ENCODE data around the gene HMCN2. TPM values are rescaled to one million over a fixed set of nuclear protein-coding genes. Genes with fewer than 3 reads are reported as not detected.

HMCN2 gene
- total RNA-seq, 1 donor from 2014 or later, result 7.3 TPM

DNA sequence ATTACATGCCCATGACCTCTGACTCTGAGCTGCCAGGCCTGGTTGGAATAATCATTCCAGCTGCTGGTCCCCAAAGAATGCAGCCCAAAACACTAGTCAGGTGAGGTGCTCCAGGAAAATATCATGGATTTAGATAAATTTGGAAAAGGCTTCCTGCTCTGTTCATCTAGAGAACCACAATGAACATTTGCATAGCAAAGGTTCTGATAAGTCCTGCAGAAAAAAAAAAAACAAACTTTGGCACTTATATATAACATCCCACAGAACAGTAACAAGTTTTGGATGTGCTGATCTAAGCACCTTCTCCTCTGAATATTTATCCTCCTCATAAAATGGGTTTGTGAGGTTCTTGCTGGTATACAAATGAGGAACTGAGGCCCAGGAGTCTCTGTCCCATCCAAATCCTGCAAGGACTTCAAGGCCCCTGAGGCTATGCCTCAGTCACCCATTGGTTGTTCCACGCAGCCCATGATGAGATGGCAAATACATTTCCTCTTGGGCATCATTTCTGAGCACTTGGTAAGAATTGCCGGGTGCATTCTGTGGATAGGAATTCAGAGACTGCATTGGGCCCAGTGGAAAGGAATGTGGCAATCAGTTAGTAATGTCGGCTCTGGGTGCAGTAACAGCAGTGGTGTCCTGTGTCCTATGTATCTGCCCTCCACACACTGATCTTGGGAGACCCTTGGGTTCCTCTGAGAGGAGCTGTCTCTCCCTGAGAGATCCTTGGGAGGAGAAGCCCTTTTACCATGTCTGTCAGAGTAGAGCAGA is 105.8 kb downstream of the HMCN2 start:
- ATAC-seq (no peak), DNase-seq (no peak)

DNA sequence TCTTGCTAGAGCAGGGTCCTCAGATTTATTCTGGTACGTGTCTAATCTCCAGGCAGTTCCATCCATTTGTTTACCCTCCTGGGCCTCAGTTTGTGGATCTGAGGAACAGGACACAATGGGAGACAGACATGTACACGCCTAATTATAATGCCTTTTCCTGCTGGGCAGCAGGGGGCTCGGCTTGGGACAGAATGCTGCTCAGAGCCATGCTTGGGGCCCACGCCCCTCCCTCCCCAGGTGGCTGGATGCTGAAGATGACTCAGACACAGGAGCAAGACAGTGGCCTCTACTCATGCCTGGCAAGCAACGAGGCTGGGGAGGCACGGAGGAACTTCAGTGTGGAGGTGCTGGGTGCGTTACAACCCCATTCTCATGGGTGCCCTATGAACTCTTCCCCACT is 106.5 kb downstream of the HMCN2 start:
- ATAC-seq (no peak), DNase-seq (no peak)
- intact Hi-C loops (cut with micrococcal nuclease), result no loop called here

More for the DNA sequence above, 105.8 kb downstream of the HMCN2 start:
- intact Hi-C loops (cut with micrococcal nuclease), result no loop called here

DNA sequence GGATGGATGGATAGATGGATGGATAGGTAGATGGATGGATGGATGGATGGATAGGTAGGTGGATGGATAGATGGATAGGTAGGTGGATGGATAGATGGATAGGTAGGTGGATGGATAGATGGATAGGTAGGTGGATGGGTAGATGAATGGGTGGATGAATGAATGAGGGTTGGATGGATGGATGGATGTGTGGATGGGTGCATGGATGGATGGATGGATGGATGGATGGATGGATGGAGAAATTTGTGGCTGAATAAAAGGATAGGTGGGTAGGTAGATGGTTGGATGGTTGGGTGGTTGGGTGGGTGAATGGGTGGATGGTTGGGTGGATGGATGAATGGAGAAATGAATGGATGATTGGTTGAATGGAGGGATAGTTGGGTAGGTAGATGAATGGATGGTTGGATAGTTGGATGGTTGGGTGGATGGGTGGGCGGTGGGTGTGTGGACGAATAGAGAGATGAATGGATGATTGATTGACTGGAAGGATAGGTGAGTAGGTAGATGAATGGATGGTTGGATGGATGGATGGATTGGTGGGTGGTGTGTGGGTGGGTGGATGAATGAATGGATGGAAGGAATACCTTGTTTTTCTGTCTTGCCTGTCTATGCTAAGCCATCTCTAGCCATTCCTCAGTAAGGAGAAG is 108.2 kb downstream of the HMCN2 start:
- no peak for DNase-seq
- intact Hi-C loops (cut with micrococcal nuclease), result no loop called here
- ATAC-seq, result no peak

DNA sequence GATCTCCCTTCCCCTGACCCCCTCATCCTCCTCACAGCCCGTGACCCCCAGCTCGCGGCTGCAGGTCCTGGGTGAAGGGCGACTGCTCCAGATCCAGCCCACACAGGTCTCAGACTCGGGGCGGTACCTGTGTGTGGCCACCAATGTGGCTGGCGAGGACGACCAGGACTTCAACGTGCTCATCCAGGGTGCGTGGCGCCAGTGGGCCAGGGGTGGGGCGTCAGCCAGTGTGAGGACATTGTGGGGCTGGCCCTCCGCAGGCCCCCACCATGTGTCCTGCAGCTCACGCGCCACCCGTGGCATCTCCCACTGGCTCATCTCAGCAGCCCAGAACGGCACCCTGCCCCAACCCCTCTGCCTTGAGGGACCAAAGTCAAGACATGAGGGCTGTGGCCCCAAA is 112.1 kb downstream of the HMCN2 start:
- no peak for DNase-seq
- intact Hi-C loops (cut with micrococcal nuclease), result no loop called here
- ATAC-seq, result no peak

DNA sequence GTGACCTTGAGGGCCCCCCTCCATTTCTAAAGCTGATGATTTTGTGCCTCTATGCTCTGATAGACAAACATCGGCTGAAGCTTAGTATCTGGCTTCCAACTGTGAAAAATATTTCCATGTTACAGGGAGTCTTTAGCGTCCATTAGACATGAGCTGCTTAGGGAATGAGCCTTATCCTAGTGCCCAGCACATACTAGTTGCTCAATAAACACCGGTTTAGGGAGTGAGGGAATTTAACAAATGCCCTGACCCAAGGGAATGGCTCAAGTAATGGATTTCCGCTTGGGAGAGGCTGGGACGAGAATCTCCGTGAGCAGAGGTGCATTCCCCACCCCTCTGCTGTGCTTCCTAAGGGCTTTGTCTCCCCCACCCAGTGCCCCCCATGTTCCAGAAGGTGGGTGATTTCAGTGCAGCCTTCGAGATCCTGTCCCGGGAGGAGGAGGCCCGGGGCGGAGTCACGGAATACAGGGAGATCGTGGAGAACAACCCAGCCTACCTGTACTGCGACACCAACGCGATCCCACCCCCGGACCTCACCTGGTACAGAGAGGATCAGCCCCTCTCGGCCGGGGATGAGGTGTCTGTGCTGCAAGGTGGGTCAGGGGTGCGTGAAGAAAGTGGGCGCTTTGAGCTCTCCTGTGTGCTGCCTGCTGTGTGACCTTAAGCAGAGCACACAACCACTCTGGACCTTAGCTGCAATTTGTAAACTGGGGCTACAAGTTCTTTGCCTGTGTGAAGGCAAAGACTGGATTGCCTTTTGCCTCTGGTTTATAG is 113.5 kb downstream of the HMCN2 start:
- intact Hi-C loops (cut with micrococcal nuclease), result no loop called here
- no peak for ATAC-seq

DNA sequence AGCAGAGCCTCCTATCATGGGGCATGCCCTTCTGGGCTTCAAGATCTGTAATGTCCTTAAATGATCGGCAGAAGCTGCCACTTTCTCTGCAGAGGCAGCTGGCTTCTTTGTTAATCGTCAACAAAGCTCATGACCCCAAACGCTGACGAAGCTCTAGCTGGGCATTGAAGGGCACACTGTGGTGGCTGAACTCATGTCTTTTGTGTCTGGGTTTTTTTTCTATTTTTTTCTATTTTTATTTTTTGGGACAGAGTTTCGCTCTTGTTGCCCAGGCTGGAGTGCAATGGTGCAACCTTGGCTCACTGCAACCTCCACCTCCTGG is 114.0 kb downstream of the HMCN2 start:
- DNase-seq (no peak), ATAC-seq (no peak)
- intact Hi-C loops (cut with micrococcal nuclease), result no loop called here

More for the DNA sequence above, 113.5 kb downstream of the HMCN2 start:
- no peak for DNase-seq

DNA sequence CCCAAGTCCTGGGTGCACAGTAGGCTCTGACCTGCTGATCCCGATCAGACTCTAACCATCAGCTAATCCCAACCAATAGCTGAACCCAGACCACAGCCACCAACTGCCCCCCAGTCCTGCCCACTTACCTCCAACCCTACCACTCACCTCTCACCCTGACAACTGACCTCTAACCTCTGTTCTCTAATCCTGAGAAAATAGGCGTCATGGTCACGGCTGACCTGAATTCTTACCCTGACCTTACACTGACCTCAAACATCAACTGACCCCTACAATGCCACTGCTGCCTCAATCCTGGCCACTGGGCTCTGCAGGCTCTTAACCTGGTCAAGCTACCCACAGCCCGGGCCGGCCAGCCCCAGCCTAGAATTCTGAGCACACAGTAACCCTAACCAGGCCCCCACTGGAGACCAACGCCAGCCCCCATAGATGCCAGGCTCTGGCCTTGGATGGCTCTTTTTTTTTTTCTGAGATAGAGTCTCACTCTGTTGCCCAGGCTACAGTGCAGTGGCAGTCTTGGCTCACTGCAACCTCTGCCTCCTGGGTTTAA is 115.4 kb downstream of the HMCN2 start:
- DNase-seq (no peak), ATAC-seq (no peak)
- intact Hi-C loops (cut with micrococcal nuclease), result no loop called here

DNA sequence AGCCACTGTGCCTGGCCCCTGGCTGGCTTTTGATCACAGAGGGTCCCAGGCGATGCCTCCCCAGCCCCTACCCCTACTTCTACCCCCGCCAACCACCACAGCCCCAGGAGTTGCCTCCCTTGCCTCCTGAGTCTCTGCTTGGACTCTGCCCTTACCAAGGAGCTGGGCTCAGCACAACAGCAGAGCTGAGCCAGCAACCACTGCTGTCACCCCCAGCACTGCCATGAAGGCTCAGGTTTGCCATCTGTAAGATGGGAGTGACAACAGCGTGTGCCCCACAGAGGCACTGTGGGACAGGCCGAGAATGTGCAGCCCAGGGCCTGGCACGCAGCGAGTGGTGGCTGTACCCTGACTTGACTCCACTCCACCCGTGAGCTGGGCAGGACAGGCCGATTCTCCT is 116.1 kb downstream of the HMCN2 start:
- no peak for ATAC-seq
- DNase-seq, result no peak
- intact Hi-C loops (cut with micrococcal nuclease), result no loop called here

DNA sequence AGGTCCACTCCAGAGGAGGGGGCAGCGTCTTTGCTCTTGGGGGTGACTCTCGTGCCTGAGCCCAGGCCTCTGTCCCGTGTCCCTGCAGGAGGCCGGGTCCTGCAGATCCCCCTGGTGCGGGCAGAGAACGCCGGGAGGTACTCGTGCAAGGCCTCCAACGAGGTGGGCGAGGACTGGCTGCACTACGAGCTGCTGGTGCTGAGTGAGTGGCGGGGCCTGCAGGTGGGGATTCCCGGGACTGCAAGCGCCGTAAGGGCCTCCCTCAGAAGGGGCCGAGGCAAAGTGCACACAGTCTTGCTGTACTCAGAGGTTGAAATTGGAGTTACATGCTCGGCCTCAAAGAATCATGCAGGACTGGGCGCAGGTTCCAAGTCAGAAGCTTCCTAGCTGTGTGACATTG is 116.5 kb downstream of the HMCN2 start:
- ATAC-seq (no peak), DNase-seq (no peak)
- intact Hi-C loops (cut with micrococcal nuclease), result no loop called here

DNA sequence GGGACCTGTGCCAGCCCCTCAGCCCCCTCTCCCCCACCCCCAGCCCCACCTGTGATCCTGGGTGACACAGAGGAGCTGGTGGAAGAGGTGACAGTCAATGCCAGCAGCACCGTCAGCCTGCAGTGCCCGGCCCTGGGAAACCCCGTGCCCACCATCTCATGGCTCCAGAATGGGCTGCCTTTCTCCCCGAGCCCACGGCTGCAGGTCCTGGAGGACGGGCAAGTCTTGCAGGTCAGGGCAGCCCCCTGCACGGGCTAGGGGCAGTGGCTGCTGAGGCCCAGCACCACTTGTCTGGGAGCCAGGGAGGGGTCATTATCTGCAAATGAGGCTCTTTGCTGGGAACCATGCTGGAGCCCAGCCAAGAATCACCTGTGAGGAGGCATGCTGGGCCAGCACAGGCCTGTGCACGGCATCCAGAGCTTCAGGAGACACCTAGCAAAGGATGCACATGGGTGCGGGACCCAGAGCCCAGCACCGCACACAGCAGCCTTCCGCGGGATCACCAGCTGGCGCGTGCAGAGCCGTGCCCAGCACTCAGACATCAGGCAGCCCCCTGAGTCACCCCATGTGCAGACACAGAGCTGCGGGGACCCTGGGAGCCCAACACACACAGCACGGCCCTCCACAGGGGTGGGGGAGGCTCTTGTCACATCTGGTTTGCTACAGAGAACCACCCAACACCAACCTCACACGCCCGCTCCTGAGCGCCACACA is 117.2 kb downstream of the HMCN2 start:
- intact Hi-C loops (cut with micrococcal nuclease), result no loop called here
- no peak for DNase-seq
- ATAC-seq, result no peak

DNA sequence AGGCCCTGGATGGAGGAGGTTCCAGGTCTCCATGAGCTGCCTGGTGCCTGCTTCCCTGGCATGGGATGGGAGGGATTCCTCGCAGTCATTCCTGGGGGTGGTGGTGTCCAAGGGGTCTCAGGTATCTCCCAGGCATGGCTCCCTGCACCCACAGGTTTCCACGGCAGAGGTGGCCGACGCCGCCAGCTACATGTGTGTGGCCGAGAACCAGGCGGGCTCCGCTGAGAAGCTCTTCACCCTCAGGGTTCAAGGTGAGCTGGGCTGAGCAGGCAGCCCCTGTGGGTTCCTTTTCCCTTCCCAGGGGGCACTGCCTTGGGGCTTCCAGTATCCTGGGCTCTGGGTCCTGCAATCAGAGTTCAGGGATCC is 117.8 kb downstream of the HMCN2 start:
- intact Hi-C loops (cut with micrococcal nuclease), result no loop called here
- no peak for ATAC-seq
- no peak for DNase-seq

DNA sequence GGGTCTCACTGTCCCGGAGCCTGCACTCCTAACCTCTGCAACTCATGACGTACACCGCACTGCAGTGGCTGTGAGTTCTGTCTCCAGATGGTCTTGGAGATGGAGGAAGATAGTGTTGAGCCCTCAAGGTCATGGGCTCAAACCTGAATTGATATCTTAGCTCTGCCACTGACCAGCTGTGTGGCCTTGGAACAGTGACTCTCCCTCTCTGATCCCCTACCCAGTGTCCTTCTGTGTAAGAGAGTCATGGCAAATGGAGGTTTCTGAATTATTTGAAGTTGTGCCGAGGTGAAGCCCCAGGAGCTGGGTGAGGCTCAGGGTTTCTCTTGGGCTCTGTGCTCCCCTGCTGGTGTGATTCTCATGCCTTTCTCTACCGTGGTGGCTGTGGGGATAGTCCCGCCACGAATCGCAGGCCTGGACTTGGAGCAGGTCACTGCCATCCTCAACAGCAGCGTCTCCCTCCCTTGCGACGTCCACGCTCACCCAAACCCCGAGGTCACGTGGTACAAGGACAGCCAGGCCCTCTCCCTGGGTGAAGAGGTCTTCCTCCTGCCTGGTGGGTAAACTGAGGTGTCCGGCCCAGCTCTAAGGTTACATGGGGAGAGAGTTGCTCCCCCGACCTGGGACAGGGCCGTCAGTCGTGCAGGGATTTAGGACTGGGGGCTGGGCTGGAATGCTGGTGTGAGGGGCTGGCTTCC is 118.6 kb downstream of the HMCN2 start:
- DNase-seq (no peak), ATAC-seq (no peak)
- intact Hi-C loops (cut with micrococcal nuclease), result no loop called here

DNA sequence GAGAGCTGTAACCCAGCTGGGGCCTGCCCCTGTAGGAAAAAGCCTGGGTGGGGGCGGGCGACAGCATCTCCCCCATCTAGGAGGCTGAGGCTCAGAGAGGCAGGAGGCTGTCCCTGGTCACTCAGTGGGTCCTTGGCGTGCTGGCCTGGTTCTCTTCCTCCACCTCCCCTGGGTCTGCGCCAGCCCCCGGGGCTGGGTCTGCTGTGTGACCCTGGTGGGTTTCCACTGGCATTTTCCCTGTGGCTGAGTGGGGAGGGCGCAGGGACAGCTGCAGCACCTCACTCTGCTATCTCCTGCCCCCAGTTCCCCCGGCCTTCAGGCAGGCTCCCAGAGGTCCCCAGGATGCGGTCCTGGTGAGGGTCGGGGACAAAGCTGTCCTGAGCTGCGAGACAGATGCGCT is 119.7 kb downstream of the HMCN2 start:
- intact Hi-C loops (cut with micrococcal nuclease), result no loop called here
- ATAC-seq, result no peak
- DNase-seq, result no peak

DNA sequence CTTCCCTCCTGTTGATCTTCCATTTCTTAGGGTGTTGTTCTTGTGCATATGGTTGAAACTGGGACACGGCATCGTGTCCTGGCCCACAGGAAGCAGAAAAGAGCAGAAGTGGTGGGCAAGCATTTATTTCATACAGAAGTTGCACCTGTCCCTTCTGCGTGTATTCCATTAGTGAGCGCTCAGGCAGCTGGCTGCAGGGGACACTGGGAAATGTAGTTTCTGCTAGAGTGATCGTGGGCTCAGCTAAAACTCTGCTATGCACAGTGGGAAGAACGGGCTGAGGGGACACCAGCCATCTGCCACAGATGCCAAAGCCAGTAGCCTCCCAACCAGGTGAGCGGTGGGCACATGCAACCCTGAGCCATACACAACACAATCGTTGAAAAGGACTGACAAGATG is 121.8 kb downstream of the HMCN2 start:
- intact Hi-C loops (cut with micrococcal nuclease), result no loop called here
- ATAC-seq, result no peak
- no peak for DNase-seq

DNA sequence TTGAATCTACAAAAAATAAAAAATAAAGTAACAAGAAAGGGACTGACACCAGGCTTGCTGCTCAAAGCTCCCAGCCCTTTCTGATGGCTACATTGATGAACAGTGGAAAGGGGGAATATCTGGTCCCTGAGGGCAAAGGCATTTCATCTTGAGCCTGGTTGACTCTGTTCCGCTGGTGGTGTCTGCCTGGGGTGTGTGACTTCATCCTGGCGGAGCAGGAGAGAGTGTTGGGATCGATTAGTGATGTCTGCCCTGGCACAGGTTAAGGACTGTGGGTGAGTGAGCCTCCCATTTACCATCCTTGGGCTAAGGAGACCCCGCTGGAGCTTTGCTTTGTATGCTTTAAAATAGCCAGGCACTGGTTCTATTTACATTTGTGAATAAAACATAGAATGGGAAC is 122.3 kb downstream of the HMCN2 start:
- intact Hi-C loops (cut with micrococcal nuclease), result no loop called here
- ATAC-seq (no peak), DNase-seq (no peak)

DNA sequence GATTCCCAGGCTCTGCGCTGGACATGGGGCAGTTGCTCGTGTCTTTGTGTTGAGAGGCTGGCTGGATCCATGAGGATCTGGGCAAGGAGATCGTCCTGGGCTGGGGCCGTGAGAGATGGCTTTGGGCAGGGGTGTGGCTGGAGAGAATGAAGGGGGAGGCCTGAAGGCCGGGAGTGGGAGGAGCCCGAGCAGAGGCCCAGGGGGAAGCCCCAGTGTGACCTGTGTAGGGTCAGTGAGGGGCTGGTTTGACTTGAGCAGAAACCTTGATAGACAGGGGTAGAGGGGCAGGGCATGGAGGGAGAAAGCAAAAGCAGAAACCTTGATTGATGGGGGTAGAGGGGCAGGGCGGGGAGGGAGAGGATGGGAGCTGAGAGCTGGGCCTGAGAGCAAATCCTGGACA is 124.8 kb downstream of the HMCN2 start:
- no peak for ATAC-seq
- intact Hi-C loops (cut with micrococcal nuclease), result no loop called here
- no peak for DNase-seq

DNA sequence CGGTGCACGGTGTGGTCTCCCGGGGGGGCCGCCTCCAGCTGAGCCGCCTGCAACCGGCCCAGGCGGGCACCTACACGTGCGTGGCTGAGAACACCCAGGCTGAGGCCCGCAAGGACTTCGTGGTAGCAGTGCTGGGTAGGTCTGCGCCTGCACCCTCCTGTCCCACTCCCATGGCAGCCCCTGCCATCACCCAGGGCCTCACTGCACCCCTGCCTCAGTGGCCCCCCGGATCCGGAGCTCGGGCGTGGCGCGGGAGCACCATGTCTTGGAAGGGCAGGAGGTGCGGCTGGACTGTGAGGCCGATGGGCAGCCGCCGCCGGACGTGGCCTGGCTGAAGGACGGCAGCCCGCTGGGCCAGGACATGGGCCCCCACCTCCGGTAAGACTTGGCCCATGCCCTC is 125.4 kb downstream of the HMCN2 start:
- ATAC-seq (no peak), DNase-seq (no peak)
- intact Hi-C loops (cut with micrococcal nuclease), result no loop called here

DNA sequence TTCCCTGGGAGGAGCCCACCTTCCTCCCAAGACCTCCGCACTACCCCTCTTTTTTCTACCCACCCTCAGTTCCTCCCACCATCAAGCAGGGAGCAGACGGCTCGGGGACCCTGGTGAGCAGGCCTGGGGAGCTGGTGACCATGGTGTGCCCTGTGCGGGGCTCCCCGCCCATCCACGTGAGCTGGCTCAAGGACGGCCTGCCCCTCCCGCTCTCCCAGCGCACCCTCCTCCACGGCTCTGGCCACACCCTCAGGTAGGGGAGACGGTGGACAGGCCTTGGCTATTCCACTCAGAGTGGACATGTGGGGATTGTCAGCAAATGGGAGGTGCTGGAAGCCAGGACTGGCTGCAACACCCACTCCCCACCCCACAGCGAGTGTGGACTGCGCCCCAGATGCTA is 126.3 kb downstream of the HMCN2 start:
- intact Hi-C loops (cut with micrococcal nuclease), result no loop called here
- no peak for DNase-seq
- ATAC-seq, result no peak

DNA sequence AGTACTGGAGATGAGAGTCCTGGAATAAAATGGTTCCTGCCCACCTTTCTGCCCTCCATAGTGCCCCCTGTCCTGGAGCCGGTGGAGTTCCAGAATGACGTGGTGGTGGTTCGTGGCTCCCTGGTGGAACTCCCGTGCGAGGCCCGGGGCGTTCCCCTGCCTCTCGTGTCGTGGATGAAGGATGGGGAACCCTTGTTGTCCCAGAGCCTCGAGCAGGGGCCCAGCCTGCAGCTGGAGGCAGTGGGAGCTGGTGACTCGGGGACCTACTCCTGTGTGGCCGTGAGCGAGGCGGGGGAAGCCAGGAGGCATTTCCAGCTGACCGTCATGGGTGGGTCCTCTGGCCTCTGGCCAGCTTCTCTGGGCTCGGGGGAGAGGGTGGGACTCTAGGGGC is 128.1 kb downstream of the HMCN2 start:
- intact Hi-C loops (cut with micrococcal nuclease), result no loop called here
- no peak for DNase-seq
- ATAC-seq, result no peak

All from left ventricle myocardium superior (tissue), 1 donor.